SKM-1 treated with dmso at 0.1 percent for 144 hours (cell line): ENCODE data around the gene ELL2.

Experiments
- DNase-seq: peaks from one replicate; lab custom pipeline; 2025; ENCODE audit not compliant: unreplicated experiment; lab: John Stamatoyannopoulos, UW

The ELL2 gene

DNA sequence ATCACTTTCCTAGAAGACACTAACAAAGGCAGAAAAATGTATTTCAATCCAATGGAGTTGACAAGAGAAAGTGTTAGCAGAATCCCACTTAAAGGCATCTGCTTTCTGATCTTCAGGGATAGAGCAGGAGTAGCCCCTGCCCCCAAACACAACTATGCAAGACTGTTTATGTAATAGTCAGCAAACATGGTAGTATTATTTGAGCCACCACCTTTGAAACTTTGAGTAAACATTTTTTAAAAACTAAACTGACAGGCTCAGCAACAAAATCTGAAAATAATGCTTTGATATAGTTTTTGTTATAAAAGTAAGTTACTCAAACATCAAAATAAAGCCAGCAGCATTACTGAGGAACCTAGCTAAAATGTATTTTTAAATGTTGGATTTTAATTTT, 4.8 kb downstream of the ELL2 start:
- no peak for DNase-seq

DNA sequence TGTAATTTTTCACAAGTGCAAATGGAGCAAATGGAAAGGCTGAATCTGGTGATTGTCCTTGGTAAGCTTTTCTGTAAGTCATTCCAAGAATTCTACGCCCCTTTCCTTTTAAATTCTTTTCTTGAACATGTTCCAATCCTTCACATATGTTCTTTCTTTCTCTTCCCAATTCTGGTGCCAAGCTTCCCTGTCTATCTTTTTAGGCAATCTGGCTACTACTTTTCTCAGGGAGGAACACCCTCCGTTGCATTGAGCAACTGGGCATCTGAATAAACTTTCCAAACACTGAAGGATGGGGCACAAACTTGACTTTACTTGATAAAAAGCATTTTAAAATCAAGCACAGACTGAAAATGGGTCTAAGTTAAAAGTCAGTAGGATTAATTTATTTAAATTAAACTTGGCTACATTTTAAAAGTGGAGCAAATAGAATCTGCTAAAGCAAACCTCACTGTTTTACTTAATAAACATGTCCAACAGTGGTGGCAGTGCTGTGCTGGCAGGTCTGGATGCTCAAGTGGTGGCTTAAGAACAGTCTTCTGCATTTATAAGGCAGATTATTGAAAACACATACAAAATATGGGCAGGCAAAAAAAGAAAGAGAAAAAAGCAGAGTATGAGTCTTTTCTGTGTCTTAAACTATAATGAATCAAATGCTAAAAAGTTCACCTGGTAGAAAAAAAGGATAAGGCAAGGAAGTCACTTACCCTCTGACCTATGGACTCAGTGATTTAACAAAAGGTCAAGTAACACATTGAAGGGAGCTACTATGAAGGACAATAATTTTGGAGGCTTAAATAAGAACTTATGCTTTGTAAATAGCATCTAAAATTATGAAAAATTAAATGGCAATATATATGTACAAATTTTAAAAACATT, 5.4 kb downstream of the ELL2 start:
- DNase-seq, result no peak

DNA sequence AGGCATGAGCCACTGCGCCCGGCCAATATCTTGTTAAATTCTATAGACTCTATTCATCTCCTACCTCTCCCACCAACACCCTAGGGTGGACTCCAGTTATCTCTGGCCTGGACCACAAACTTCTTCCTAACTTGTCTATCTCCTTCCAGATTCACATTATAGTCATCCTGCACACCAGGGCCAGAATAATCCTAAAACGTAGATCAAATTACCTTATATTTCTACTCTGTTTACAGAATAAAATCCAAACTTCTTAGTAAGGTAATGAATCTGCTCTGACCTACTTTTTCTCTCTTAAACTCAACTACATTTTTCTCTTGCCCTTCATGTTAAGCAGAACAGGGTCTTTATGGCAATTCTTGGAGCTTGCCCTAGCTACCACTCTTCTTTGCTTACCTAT, 6.9 kb downstream of the ELL2 start:
- DNase-seq, result no peak

DNA sequence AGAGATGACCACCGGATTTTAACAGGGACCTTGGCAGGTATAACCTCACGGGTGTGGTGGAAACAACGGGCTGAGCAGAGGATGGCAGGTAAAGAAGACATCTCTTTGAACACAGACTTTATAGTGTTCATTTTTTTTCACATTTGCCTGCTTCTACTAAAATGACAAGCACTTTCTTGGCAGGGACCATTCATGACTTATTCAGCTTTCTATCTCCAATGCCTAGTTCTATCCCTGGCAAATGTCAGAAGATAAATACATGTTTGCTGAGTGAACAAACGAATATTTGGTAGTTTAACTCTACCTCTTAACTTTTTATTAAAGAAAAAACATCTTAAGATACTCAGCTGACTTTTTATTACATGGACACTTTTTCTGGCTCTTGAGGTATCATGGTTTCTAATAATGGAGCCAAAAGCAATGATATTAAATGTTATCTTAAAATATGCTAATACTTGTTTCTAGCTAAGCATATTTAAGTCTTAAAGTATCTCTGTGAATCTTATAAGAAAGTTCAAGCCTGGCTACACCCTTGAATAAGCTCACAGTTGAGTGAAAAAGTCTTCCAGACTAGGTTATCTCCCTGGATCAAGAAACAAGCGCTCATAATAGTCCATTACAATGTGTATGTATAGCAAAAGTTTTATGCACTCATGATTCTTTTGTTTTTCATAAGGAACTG, 8.5 kb downstream of the ELL2 start:
- no peak for DNase-seq

DNA sequence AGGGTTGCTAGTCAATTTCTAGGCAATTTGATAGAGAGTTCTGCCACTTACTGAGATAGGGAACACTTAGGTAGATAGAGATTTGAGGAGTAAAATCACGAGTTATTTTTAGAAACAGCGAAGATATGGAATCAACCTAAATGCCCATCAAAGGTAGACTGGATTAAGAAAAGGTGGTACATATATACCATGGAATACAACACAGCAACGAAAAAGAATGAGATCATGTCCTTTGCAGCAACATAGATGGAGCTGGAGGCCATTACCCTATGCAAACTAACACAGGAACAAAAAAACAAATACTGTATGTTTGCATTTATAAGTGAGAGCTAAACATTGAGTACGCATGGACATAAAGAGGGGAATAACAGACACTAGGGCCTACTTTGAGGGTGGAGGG, 9.7 kb downstream of the ELL2 start:
- DNase-seq, result no peak

DNA sequence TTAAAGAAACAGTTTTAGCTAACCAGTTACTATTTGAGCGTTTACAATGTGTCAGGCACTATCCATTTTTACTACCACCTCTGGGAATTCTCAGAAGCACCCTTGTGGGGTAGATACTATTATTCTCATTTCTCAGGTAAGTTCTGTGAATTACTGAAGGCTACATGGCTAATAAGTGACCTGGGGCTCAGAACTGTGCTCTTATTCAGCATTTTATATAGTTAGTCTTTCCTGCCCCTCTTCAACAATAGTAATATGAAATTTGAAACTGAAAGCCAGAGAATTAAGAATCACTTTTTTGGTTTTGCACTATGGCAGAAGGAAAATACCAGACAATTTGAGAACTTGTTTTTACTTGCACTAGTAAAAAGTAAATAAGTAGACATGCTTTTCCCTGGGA, 11.8 kb downstream of the ELL2 start:
- DNase-seq, result no peak

DNA sequence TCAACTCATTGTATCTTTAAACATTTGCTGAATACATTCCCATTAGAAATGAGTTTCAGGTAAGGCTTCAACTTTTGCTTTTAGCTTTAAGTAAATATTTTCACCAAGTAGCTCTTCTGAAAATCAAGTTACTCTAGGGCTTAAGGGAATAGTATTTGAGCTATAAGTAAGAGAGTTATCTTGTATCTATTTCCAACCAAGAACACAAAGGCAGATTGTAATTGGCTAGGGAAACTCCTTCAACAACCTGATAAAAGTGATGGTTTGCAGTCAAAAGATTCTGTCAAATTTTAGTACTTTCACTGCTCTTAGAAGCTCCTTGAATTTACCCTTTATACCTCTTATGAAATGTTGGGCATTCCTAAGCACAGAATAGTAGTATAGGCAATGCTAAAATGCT, 13.0 kb downstream of the ELL2 start:
- no peak for DNase-seq

DNA sequence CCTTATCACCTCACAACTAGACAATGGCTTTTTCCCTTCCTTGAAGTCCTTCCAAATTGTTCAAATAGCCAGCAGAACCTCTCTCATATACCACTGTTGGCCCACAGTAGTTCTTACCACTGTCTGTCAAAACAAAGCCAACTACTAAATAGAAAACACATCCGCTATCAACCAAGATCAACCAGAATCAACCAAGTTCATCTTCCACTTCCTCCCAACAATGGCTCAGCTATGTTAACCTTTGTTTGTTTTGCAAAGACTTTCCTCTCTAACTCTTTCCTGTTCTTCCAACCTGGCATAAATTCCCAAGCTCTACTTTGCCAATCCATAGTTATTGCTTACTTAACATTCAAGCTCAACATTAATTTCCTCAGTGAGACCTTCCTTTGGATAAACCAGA, 15.2 kb downstream of the ELL2 start:
- no peak for DNase-seq

DNA sequence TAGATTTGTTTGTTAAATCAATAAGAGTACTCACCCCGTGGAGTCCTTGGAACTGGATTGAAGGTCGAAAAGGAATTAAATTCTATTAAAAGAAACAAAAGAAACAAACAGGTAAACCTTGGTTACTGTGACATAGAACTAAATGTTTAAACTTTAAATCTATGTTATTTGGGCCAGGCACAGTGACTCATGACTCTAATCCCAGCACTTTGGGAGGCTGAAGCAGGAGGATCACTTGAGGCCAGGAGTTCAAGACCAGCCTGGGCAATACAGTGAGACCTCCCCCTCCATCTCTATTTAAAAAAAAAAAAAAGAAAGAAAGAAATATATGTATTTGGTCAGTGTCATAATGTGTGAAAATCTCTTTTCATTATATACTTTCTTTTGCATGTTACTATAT, 18.7 kb downstream of the ELL2 start:
- no peak for DNase-seq

DNA sequence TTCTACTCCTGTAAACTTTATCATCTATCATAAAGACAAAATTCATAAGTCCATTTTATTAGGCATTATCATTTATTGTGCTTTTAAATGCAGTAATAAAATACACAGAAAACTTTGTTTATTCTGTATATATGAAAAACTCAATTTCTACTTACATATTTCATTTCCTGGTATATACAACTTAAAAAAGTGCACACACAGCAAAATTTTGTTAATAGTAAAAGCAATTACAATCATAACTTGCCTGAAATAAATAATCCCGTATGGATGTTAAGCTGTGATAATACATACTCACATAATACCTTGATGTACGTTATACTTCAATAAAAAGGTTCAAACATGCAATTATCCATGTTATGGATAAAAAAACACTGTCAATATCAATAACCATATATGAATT, 19.2 kb downstream of the ELL2 start:
- DNase-seq, result no peak

DNA sequence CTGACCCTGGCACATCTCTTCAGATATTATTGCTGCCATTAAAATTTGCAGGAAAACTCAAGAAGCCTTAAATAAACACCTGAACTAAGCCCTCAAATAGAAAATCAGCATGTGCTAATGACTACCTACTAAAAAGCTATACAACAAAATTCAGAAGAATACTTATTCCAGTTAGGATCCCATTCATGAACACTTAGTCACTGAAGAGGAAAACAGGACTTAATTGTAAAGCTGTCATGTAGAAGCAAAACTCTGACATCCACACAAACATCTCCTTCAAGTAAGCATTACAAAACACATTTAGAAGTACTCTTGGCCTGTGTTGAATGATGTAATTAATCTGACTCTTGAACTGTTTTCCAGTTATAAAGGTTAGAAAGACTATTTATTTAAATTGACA, 19.9 kb downstream of the ELL2 start:
- no peak for DNase-seq

DNA sequence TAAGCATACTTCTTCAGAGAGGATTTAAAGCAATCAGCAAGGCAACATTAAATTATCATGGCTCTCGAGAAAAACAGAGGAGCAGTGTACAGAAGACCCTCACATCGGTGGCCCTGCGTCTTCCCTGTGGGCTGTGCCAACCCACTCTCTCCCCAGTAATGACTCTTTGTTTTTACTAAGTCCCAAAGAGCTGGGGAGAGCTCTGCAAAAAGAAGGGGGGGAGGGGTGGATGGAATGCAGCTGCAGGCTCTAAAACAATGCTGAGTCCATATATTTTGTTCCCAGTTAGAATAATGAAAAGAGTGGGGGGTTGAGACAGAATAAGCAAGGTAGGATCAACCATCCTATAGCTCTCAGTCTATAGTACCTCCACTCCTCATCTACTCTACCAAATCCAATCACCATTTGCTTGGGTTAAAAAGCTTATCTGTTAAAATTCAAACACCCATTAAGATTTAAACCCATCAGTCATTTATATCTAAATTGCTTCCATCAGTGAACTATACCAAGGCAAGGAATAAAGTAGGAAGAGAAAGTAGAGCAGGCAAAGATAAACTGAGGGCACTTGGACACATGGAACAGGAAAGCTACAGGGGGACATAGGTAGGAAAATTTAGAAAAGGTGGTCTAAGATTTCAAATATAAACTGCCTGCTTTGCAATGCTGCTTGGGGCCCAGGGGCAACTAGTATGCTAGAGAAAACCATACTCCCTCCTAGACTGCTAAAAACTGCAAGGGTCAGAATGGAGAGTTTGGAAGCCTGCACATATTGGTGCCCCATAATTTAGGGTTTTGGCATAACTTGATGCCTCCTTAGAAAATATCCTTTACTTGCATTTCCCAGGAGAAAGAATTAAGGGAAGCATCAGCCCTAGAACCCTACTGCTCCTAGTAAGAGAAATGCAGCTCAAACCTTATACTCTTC, 20.6 kb downstream of the ELL2 start:
- no peak for DNase-seq

DNA sequence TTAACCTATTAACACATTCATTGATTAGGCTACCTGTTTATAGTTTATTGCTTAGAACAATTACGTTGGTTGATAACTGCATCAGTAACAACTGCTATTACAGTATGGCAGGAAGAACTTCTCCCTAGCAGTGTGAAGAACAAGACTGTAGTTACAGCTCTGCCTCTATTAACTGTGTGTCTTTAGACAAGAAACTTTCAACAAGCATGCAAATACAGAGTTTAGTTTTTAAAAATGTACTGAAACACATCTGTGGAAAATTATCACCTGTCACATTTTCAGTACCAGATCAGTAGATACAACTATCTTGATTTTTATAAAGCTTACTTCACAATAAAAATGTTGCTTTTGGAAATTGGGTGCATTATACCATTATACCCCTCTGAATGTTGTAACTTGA, 22.2 kb downstream of the ELL2 start:
- DNase-seq, result no peak

DNA sequence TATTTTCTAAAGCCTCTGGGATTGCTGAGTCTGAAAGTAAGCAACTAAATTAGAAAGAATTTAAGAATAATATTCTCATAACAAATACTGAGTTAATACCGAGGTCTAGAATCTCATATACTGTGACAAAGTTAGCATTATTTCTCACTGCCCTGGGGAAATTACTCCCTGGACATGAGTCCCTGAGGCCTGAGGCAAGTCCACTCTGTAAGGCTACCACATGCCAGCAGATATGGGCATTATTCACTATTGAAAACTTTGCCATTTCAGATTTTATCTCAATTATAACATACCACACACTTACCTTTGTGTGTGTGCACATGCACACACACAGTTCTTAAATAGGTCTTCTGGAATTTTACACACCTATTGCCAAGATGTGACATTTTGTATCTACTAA, 22.9 kb downstream of the ELL2 start:
- DNase-seq, result no peak

DNA sequence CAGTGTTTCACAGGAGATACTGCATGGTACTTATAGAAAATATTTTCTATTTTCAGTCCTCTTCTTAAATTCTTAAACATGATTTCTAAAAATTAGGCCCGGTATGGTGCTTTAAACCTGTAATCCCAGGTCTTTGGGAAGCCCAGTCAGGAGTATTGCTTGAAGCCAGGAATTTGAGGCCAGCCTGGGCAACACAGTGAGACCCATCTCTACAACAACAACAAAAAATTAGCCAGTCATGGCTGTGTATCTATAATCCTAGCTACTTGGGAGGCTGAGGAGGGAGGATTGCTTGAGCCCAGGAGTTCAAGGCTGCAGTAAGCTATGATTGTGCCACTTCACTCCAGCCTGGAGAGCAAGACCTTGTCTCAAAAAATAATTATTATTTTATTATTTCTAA, 23.3 kb downstream of the ELL2 start:
- no peak for DNase-seq

DNA sequence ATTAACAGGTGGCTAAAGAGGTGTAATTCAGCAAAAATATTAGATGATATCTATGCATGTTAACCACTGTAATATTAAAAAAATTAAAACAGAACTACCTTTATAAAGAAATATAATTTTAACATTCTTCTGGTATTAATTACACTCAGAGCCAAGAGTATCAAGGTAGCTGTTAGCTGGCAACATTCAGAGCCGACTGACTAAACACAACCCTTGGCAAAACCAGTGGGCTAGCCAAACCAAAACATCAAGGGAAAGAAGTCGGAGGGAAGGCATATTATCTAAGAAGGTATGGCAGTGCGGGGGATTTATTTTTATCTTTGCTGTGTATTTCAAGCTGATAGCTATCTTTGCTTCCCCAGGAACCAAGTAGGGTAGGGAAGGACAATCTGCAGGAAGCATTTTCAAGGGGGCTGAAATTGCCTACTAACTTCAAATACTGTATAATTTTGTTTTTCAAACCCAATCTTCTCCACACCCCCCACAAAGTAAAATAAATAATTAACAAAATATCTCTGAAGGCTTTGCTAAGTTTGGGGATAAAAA, 24.0 kb downstream of the ELL2 start:
- no peak for DNase-seq

DNA sequence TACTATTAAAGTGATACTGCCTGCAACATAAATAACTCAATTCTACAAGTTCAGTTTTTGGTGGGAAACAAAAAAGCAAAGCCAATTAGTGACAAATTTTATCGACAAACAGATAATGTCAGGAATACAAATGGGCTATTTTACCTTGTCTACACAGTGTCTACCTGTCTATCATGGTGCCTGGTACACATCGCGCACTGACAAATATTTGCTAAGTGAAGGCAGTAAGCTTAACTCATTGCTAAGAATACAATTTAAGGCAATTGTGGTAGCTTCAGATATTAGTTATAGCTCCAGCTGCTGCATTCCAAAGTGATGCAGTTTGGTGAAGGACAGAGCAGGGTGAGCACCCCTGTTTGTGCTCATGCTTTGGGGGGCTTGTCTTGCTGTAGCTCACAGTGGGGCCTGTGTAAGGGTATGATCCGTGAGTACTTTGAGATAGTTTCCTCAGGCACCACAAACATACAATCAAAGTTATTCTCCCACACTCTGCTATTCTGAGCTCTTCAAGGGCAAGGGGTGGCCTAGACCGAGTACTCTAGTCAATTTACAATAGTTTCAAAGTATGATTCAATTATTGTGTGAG, 24.7 kb downstream of the ELL2 start:
- no peak for DNase-seq

DNA sequence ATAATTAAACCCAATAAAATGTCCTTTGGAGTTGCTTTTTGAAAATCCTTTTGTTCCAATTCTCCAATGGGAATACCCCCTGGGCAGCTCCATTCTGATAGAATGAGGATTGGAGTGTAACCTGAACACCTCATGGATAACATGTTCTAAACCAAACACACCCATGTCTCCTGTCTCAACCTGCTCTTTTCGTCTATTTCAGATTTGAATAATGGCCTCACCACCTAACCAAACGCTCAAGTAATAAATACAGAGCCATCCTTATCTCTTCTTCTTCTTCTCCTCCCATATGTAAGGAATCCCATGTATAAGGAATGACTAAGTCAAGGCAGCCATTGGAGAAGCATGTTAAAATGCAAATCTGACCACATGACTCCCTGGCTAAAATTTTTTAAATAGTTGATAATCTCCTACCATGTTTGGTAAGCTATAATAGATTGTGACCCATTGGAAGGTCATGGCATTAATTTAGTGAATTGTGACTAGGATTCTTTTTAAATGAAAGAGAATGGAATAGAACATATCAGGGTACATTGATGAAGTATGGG, 26.0 kb downstream of the ELL2 start:
- no peak for DNase-seq

DNA sequence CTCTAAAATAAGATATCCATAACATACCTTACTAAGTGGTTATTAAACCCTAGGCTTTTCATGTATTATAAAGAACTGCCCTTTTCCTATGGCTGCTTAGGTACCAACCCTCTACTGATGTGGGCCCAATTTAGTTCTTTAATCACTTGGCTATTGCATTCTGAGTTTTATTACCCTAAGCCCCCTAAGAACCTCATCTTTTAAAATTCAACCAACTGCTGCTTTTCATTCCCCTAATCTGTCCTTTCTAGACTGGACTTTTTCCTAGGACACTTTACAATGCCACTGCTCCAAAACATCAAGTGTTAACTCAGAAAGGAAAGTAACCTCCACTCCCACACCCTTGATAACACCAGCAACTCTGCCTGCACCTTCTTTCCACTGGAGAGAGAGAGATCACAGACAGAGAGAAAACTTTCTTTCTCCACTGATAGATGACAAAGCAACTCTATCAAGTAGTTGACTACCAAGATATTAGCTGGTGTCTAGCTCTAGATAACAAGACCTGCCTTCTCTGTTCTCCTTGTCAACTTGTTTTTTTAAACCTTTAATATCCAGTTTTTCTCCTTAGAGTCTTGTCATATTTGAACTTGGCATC, 27.3 kb downstream of the ELL2 start:
- no peak for DNase-seq

DNA sequence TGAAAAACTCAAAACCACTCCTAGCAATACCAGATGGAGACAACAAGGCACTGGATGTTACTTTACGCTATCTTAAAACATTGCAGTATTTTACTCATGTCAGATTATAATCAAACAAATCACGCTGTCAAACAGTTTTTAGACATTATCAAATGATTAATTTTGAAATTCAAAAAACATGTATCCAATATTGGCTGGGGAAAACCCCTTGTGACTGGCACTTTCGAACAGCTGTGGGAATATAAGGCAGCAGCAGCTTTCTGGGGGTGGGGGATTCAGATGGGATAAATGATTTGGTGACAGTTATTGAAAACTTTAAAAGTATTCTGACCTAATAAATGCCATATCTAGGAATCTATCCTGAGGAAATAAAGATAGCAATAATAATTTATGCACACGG, 28.7 kb downstream of the ELL2 start:
- DNase-seq, result no peak
